ENCODE results near the gene STARD13.

The STARD13 gene

DNA sequence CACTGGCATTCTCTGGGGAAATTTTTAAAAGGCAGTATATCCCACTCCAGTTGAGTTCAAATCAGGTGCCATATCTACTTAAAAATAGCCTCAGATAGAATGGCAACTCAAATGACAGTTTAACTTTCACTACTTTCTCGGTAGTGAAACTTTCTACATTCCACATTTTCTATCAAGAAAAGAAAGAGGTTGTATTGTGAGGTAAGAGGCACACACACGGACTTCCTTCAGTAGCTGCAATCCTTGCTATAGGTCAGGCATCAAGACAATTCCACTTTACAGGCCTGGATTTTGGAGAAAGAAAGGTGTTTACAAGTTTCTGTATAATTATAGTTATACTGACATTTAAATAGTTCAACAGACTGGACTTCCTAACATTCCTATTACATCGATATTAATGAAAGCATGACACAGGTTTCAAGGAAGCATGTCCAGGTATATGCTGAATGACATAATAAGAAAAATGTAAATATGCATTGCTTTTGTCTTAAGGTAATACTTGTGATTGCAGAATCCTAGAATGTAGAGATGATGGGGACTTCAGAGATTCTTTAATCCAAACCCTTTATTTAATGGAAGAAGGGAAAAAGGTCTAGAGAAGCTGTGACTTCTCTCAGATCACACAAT is 5.2 kb downstream of the STARD13 start:
- no peak for TF ChIP-seq CTCF (IDR thresholded peaks at IDR 0.05)

DNA sequence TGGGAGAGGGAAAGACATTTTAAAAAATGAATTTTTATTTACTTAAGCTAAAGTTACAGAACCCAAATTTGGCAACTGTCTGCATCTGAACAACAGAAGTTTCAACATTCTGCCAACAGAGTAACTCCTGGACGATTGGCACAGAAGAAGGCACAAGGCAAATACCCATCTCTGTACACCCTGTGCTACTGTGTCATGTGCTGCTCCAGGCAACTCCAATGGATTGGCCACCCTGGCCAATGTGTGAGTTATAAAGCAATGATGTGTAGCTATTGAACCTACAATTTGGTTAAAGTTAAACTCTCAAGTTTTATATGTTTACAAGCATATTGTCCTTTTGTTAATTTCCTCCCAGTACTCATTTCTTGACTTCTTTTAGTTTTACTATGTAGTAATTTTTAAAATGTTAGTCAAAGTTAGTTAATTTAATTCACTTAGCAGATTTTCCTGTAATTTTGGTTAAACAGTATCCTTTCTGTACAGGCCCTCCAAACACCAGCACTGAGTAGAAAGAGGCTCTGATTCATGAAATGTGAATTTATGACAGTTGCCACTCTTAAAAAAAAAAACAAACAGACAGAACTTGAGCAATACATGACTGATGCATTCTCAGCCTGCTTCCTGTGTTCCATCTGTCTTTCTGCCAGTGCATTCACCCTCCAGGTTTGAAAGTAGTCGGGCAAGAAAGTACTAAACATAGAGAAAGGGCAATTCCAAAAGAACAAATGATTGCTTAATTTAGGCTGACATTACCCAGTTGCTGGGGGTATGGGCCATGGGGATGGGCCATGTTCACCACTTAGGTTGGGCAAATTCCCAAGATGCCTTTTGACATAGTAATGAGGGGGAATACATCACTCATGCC is 5.9 kb downstream of the STARD13 start:
- no peak for TF ChIP-seq CTCF (IDR thresholded peaks at IDR 0.05)

- TF ChIP-seq CTCF (IDR thresholded peaks at IDR 0.05), result no peak
Measured at GRCh38 chr13:33278913-33279312, 6.6 kb downstream of the STARD13 start.

- no peak for TF ChIP-seq CTCF (IDR thresholded peaks at IDR 0.05)
Measured at GRCh38 chr13:33277946-33278345, 7.6 kb downstream of the STARD13 start.

DNA sequence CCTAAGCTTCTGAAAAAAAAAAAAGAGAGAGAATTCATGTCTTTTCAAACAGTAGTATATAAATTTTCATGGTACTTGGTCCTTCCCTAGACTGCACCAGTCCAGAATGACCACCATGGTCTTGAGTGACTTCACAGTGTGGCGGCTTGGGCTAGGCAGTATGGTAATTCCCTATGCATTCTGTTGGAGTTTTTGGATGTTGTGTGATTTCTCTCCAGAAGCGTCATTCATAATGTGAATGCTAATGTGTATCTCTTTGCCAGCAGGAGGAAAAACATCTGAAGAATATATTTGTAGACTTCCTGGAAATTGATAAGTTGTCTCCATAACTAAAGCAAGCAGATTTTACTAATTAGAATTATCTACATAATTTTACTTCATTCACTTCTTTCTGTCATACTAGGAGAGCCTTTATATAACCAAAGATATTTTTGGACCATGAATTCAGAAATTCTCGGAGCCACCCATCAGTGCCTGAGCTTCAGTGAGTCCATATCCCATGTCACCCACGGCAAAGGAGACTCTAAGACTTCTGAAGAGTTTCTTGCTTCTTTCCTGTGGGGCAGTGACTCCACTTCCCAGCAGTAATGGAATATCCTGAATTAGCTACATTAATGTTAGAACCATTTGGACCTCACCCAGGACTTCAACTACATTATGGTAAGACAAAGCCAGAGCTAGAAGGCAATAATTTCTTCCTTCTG is 8.4 kb downstream of the STARD13 start:
- no peak for TF ChIP-seq CTCF (IDR thresholded peaks at IDR 0.05)

DNA sequence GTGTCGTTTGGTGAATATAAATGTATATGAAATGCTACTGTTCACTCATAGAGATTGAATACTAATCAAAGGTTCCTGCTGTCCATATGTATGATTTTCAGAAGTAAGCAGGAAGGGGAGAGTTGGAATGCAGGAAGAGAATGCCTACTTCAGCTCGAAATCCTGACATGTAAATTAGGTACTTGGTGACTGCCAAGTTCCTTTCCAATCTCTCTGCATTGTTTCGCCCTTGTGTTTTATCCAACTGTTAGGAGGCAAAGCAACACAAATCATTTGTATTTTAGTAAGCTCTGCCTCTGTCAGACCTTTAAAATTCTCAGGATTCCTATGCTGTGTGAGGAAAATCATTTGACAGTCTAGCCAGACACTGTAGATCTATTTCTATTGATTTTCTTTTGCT is 9.0 kb downstream of the STARD13 start:
- no peak for TF ChIP-seq CTCF (IDR thresholded peaks at IDR 0.05)

DNA sequence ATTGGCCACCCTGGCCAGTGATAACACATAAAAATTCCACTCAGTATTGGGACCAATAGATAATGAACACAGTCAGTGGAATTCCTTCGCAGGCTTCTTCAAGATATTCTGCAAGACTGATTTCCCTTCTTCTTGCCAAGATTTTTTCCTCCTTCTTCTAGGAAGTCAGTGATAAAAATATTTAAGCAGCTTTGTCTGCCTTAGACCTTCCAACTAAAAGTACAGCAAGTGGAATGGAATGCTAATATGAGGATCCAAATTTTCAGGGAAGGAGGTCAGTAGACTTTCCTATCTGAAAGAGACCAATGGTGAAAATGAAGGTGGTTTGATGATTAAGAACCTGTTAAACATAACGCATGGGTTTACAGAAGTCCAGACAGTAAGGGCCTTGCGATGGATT is 9.6 kb downstream of the STARD13 start:
- TF ChIP-seq CTCF (IDR thresholded peaks at IDR 0.05), result no peak
